K562 (cell line): ENCODE measurements around the gene RHOT1. TPM values are rescaled to one million over a fixed set of nuclear protein-coding genes. Genes with fewer than 3 reads are reported as not detected.

Experiments used
- CREB1 ChIP-seq, 2 experiments: sonication (generic) in 1 of 2; formaldehyde crosslinking in 1 of 2; IDR thresholded peaks; 2 replicates each; pipeline versions ENCODE4 v1.6.1 to v1.8.0; 2012 to 2022; ENCODE audit warnings: inconsistent platforms in 1 of 2, mild to moderate bottlenecking in 1 of 2, missing genetic modification reagents in 1 of 2, moderate library complexity in 1 of 2
- E2F6 ChIP-seq, 2 experiments: IDR thresholded peaks; 2 replicates each; pipeline ENCODE4 v1.6.1; 2011; ENCODE audit warnings: borderline replicate concordance in 1 of 2, control low read depth in 1 of 2, low read depth in 1 of 2, low read length in 1 of 2, mild to moderate bottlenecking in 1 of 2, mixed read lengths in 1 of 2, moderate library complexity in 1 of 2; ENCODE audit not compliant: insufficient read depth in 1 of 2, insufficient read length in 1 of 2, poor library complexity in 1 of 2, severe bottlenecking in 1 of 2; ENCODE audit errors: extremely low read depth in 1 of 2
- GATAD2A ChIP-seq: fragments of 450-650 bp; IDR thresholded peaks from 2 replicates; pipeline ENCODE4 v1.6.1; 2017
- GTF2A2 ChIP-seq: IDR thresholded peaks from 2 replicates; pipeline ENCODE4 v1.6.1; 2016; ENCODE audit warnings: mild to moderate bottlenecking, missing genetic modification characterization, missing compliant biosample characterization
- HMG20B ChIP-seq: fragments of 250-450 bp; sonication (Bioruptor Pico); IDR thresholded peaks from 2 replicates; pipeline ENCODE4 v1.5.0; 2021; ENCODE audit warnings: mild to moderate bottlenecking
- IFI16 ChIP-seq: fragments of 250-450 bp; sonication (Bioruptor Pico); IDR thresholded peaks from 2 replicates; pipeline ENCODE4 v2.1.2; 2022; ENCODE audit warnings: mild to moderate bottlenecking, inconsistent platforms
- MAZ ChIP-seq, 2 experiments: fragments of 450-650 bp in 1 of 2; sonication (generic) in 1 of 2; formaldehyde crosslinking; IDR thresholded peaks in 1 of 2; conservative IDR thresholded peaks in 1 of 2; 2 replicates each; pipeline versions ENCODE4 v1.4.0 to v1.5.0; 2020; ENCODE audit warnings: mild to moderate bottlenecking in 1 of 2, missing genetic modification reagents in 1 of 2
- MEF2A ChIP-seq: IDR thresholded peaks from 2 replicates; pipeline ENCODE4 v1.6.1; 2011; ENCODE audit warnings: low read depth, mild to moderate bottlenecking, low read length, moderate library complexity; ENCODE audit not compliant: control insufficient read depth
- MGA ChIP-seq: fragments of 450-650 bp; IDR thresholded peaks from 2 replicates; pipeline ENCODE4 v1.6.1; 2016; ENCODE audit warnings: mild to moderate bottlenecking, moderate library complexity
- NFIC ChIP-seq: fragments of 450-650 bp; IDR thresholded peaks from 2 replicates; pipeline ENCODE4 v1.6.1; 2017; ENCODE audit warnings: mild to moderate bottlenecking, inconsistent platforms
- POLR2AphosphoS2 ChIP-seq: IDR thresholded peaks from 2 replicates; pipeline ENCODE4 v1.6.1; 2012; ENCODE audit warnings: low read length, improper control_type of control experiment
- RB1 ChIP-seq: fragments of 450-650 bp; IDR thresholded peaks from 2 replicates; pipeline ENCODE4 v1.6.1; 2017; ENCODE audit warnings: low read depth, mild to moderate bottlenecking
- RCOR1 ChIP-seq, 2 experiments: IDR thresholded peaks; 2 replicates each; pipeline ENCODE4 v1.6.1; 2012; ENCODE audit warnings: low read depth in 2 of 2, low read length in 2 of 2, borderline replicate concordance in 1 of 2, improper control_type of control experiment in 1 of 2
- RNF2 ChIP-seq: sonication (generic); IDR thresholded peaks from 2 replicates; pipeline ENCODE4 v1.6.1; 2016
- ZNF146 ChIP-seq: IDR thresholded peaks from one replicate; pipeline ENCODE4 v1.6.1; 2018; ENCODE audit warnings: missing compliant biosample characterization; ENCODE audit not compliant: unreplicated experiment
- ZNF76 ChIP-seq: fragments of 250-450 bp; sonication (Bioruptor Pico); IDR thresholded peaks from 2 replicates; pipeline ENCODE4 v1.4.0; 2020; ENCODE audit warnings: mild to moderate bottlenecking, moderate library complexity, borderline replicate concordance
- polyA plus RNA-seq, 8 experiments: library from polyadenylated mRNA; depleted of rRNA in 4 of 8; stranded (reverse) in 5 of 8; unstranded in 3 of 8; fragments of >200 nt; fragmentation: Nextera tagmentation in 2 of 8; fragmentation: Illumina TruSeq in 1 of 8; extraction: Ambion mirVana in 2 of 8; extraction: Trizol in 1 of 8; gene quantifications; 2 replicates each; pipeline versions ENCODE4 v1.2.1 to v1.2.3, GENCODE V29; 2011 to 2014; ENCODE audit warnings: inconsistent platforms in 1 of 8, missing spikeins in 1 of 8
- total RNA-seq, 7 experiments: library from RNA; depleted of rRNA in 6 of 7; stranded (reverse); fragments of >200 nt in 6 of 7; fragmentation: Illumina TruSeq in 2 of 7; extraction: Trizol in 2 of 7; gene quantifications; 2 replicates each; pipeline versions ENCODE4 v1.2.1 to v1.2.3, GENCODE V29; 2011 to 2021; ENCODE audit warnings: low replicate concordance in 1 of 7

The RHOT1 gene
- total and polyA plus RNA-seq, 9 of the 15 experiments (the other 6 are each of a cell fraction or from before 2014, with no cell fraction given), result 23.0 to 101 (median 32.2) TPM

GRCh38 chr17:32111141-32111771 is 31.0 kb upstream of the RHOT1 start (continued):
- peak; percentile 61; the same call in 1 of the 2 replicates for TF ChIP-seq RB1
- no peak for TF ChIP-seq GTF2A2 (tag)
- TF ChIP-seq MAZ (CRISPR knock-in tag; conservative IDR thresholded peaks at IDR 0.05 in 1 of 2, IDR thresholded peaks at IDR 0.05 in 1 of 2), result peak in 1 of 2 experiments; percentile 82; a peak in 2 of 4 replicates
- TF ChIP-seq MEF2A, result no peak
- no peak for TF ChIP-seq RNF2
- no peak for TF ChIP-seq ZNF76 (CRISPR knock-in tag)
- peak; percentile 51 to 85 for TF ChIP-seq E2F6 (IDR thresholded peaks at IDR 0.05; ENCODE audit: borderline replicate concordance in 1 of 2, extremely low read depth in 1 of 2, insufficient read depth in 1 of 2, insufficient read length in 1 of 2, low read depth in 1 of 2, low read length in 1 of 2, poor library complexity in 1 of 2, severe bottlenecking in 1 of 2)
- no peak for TF ChIP-seq POLR2AphosphoS2
- no peak for TF ChIP-seq HMG20B
- TF ChIP-seq RCOR1 (IDR thresholded peaks at IDR 0.05; ENCODE audit: borderline replicate concordance in 1 of 2, low read depth in 2 of 2, low read length in 2 of 2), result peak in 1 of 2 experiments; percentile 81; a peak in 2 of 4 replicates
- peak; percentile 90 for TF ChIP-seq MGA
- no peak for TF ChIP-seq IFI16 (CRISPR knock-in tag)
- 0 out of 2 replicates have a peak, but pooled peaks have one; percentile 39 for TF ChIP-seq GATAD2A
- TF ChIP-seq NFIC, result peak; percentile 97
- peak; percentile 56; the same call in 1 of the 2 replicates for TF ChIP-seq CREB1 (IDR thresholded peaks at IDR 0.05)
- TF ChIP-seq CREB1 (CRISPR knock-in tag; IDR thresholded peaks at IDR 0.05), result peak; percentile 76
- no peak for TF ChIP-seq ZNF146 (CRISPR knock-in tag)
